Measurements from ENCODE around the gene PLCB1.

Gene PLCB1

GRCh38 chr20:8471465-8471864 is 339.4 kb downstream of the PLCB1 start:
- H3K9me3 ChIP-seq (ENCODE audit: insufficient read depth, low read depth, low read length): no peaks in the 10 kb centered on the region
- TF ChIP-seq CTCF (conservative IDR thresholded peaks at IDR 0.05; ENCODE audit: low read length) (no peak), EZH2phosphoT487 (IDR thresholded peaks at IDR 0.05; ENCODE audit: borderline replicate concordance) (no peak)
- no peaks in the 10 kb centered on the region for H3K36me3 ChIP-seq (ENCODE audit: insufficient read depth, low read length)
- H3F3A ChIP-seq (ENCODE audit: low read depth): no peaks in the 10 kb centered on the region
- H3K4me2 ChIP-seq (ENCODE audit: low read depth, low read length, poor library complexity, severe bottlenecking): no peak overlapping the region
- H2AFZ ChIP-seq (ENCODE audit: low read length): no peak overlapping the region
- no peaks in the 10 kb centered on the region for H4K20me1 ChIP-seq (ENCODE audit: insufficient read depth, low read length, poor library complexity, severe bottlenecking)
- H3K9me2 ChIP-seq (replicated peaks; ENCODE audit: low read depth, low read length): no peaks in the 10 kb centered on the region
- H3K27me3 ChIP-seq (ENCODE audit: insufficient read depth, low read length, poor library complexity, severe bottlenecking): no peaks in the 10 kb centered on the region
- H3K9ac ChIP-seq (ENCODE audit: low read depth, low read length, poor library complexity, severe bottlenecking): no peak overlapping the region
- H3K4me1 ChIP-seq (ENCODE audit: insufficient read depth, low read length, poor library complexity, severe bottlenecking): peaks cover 18% of the 10 kb centered on the region
- no peaks in the 10 kb centered on the region for H3K79me2 ChIP-seq (ENCODE audit: insufficient read depth, low read length)
- H3K4me3 ChIP-seq (ENCODE audit: low read length, poor library complexity, severe bottlenecking): no peak overlapping the region

DNA sequence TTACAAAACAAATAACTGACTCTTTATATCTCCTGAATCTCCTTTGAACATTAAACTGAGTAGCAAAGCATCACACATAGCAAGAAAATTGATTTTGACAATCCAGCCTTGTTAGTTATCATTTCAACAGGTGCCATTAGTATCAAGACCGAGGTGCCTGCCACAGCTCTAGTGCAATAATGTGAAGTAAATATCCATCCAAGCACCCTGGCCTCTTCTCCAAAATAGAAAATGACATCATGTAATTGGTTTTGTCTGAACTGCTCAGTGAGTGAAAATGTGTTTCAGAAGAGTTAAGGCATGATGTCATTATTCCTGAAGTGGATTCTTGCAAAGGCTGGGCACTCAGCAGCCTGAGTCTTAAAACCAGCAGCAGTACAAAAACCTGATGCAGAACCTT is 341.4 kb downstream of the PLCB1 start:
- Histone ChIP-seq H3F3A (ENCODE audit: low read depth) (no peaks in the 10 kb centered on the region), H2AFZ (ENCODE audit: low read length) (no peak overlapping the region), H3K27me3 (ENCODE audit: insufficient read depth, low read length, poor library complexity, severe bottlenecking) (no peaks in the 10 kb centered on the region), H3K9ac (ENCODE audit: low read depth, low read length, poor library complexity, severe bottlenecking) (no peak overlapping the region), H3K4me2 (ENCODE audit: low read depth, low read length, poor library complexity, severe bottlenecking) (no peak overlapping the region), H3K36me3 (ENCODE audit: insufficient read depth, low read length) (no peaks in the 10 kb centered on the region), H4K20me1 (ENCODE audit: insufficient read depth, low read length, poor library complexity, severe bottlenecking) (no peaks in the 10 kb centered on the region), H3K4me1 (ENCODE audit: insufficient read depth, low read length, poor library complexity, severe bottlenecking) (peaks cover 19% of the 10 kb centered on the region), H3K9me2 (replicated peaks; ENCODE audit: low read depth, low read length) (no peaks in the 10 kb centered on the region), H3K9me3 (ENCODE audit: insufficient read depth, low read depth, low read length) (no peaks in the 10 kb centered on the region), H3K79me2 (ENCODE audit: insufficient read depth, low read length) (no peaks in the 10 kb centered on the region), H3K4me3 (ENCODE audit: low read length, poor library complexity, severe bottlenecking) (no peak overlapping the region)
- TF ChIP-seq CTCF (conservative IDR thresholded peaks at IDR 0.05; ENCODE audit: low read length) (no peak), EZH2phosphoT487 (IDR thresholded peaks at IDR 0.05; ENCODE audit: borderline replicate concordance) (no peak)

- TF ChIP-seq EZH2phosphoT487 (IDR thresholded peaks at IDR 0.05; ENCODE audit: borderline replicate concordance) (no peak), CTCF (conservative IDR thresholded peaks at IDR 0.05; ENCODE audit: low read length) (no peak)
- Histone ChIP-seq H3K36me3 (ENCODE audit: insufficient read depth, low read length) (no peaks in the 10 kb centered on the region), H3K4me1 (ENCODE audit: insufficient read depth, low read length, poor library complexity, severe bottlenecking) (peaks cover 26% of the 10 kb centered on the region), H3K4me3 (ENCODE audit: low read length, poor library complexity, severe bottlenecking) (no peak overlapping the region), H2AFZ (ENCODE audit: low read length) (no peak overlapping the region), H3K79me2 (ENCODE audit: insufficient read depth, low read length) (no peaks in the 10 kb centered on the region), H3K27me3 (ENCODE audit: insufficient read depth, low read length, poor library complexity, severe bottlenecking) (no peaks in the 10 kb centered on the region), H4K20me1 (ENCODE audit: insufficient read depth, low read length, poor library complexity, severe bottlenecking) (no peaks in the 10 kb centered on the region), H3K9ac (ENCODE audit: low read depth, low read length, poor library complexity, severe bottlenecking) (no peak overlapping the region), H3F3A (ENCODE audit: low read depth) (no peaks in the 10 kb centered on the region), H3K9me3 (ENCODE audit: insufficient read depth, low read depth, low read length) (no peaks in the 10 kb centered on the region), H3K4me2 (ENCODE audit: low read depth, low read length, poor library complexity, severe bottlenecking) (no peak overlapping the region), H3K9me2 (replicated peaks; ENCODE audit: low read depth, low read length) (no peaks in the 10 kb centered on the region)
These were observed 342.1 kb downstream of the PLCB1 start for GRCh38 chr20:8474027-8474668.
